HepG2 (cell line): ENCODE data around the gene SLC12A9. TPM values are rescaled to one million over a fixed set of nuclear protein-coding genes. Genes with fewer than 3 reads are reported as not detected.

Experiments used
- CEBPB ChIP-seq: IDR thresholded peaks from 2 replicates; pipeline ENCODE4 v1.6.1; 2011; ENCODE audit warnings: low read depth, low read length, improper control_type of control experiment, borderline replicate concordance
- DNMT3B ChIP-seq: conservative IDR thresholded peaks from 2 replicates; pipeline ENCODE4 v1.6.1; 2016; ENCODE audit warnings: missing biosample characterization, control low read depth
- EED ChIP-seq: sonication (generic); formaldehyde crosslinking; IDR thresholded peaks from 2 replicates; pipeline ENCODE4 v1.5.0; 2020; ENCODE audit warnings: mild to moderate bottlenecking, missing genetic modification reagents
- GZF1 ChIP-seq: sonication (generic); formaldehyde crosslinking; IDR thresholded peaks from 2 replicates; pipeline ENCODE4 v1.5.1; 2020; ENCODE audit warnings: mild to moderate bottlenecking, missing genetic modification reagents
- HDAC2 ChIP-seq: sonication (generic); formaldehyde crosslinking; IDR thresholded peaks from 2 replicates; pipeline ENCODE4 v1.4.0; 2020; ENCODE audit warnings: missing genetic modification reagents
- MED8 ChIP-seq: sonication (generic); formaldehyde crosslinking; IDR thresholded peaks from 2 replicates; pipeline ENCODE4 v1.8.1; 2023; ENCODE audit warnings: mild to moderate bottlenecking, missing genetic modification reagents; ENCODE audit not compliant: insufficient replicate concordance
- MYC ChIP-seq: sonication (generic); formaldehyde crosslinking; IDR thresholded peaks from 2 replicates; pipeline ENCODE4 v1.9.0; 2021; ENCODE audit warnings: missing genetic modification reagents, borderline replicate concordance
- NR1H2 ChIP-seq: sonication (generic); formaldehyde crosslinking; IDR thresholded peaks from 2 replicates; pipeline ENCODE4 v1.8.1; 2022; ENCODE audit warnings: low read depth, missing genetic modification reagents, borderline replicate concordance
- NR3C1 ChIP-seq: sonication (generic); formaldehyde crosslinking; IDR thresholded peaks from 2 replicates; pipeline ENCODE4 v1.4.0; 2020; ENCODE audit warnings: missing genetic modification reagents
- RFX1 ChIP-seq: fragments of 450-650 bp; IDR thresholded peaks from 2 replicates; pipeline ENCODE4 v1.6.1; 2017
- SAP130 ChIP-seq: IDR thresholded peaks from 2 replicates; pipeline ENCODE4 v1.6.1; 2016; ENCODE audit warnings: low read depth
- SP5 ChIP-seq: IDR thresholded peaks from 2 replicates; pipeline ENCODE4 v1.6.1; 2016; ENCODE audit warnings: low read depth, borderline replicate concordance
- ZC3H4 ChIP-seq: sonication (generic); formaldehyde crosslinking; IDR thresholded peaks from 2 replicates; pipeline ENCODE4 v1.4.0; 2020; ENCODE audit warnings: missing genetic modification reagents, borderline replicate concordance
- ZNF333 ChIP-seq: sonication (generic); formaldehyde crosslinking; IDR thresholded peaks from 2 replicates; pipeline ENCODE4 v1.4.0; 2020; ENCODE audit warnings: mild to moderate bottlenecking, missing genetic modification reagents, borderline replicate concordance
- ZNF569 ChIP-seq: sonication (generic); formaldehyde crosslinking; IDR thresholded peaks from 2 replicates; pipeline ENCODE4 v1.5.0; 2020; ENCODE audit warnings: mild to moderate bottlenecking, missing genetic modification reagents, moderate library complexity, borderline replicate concordance
- ZNF674 ChIP-seq: sonication (generic); formaldehyde crosslinking; IDR thresholded peaks from 2 replicates; pipeline ENCODE4 v1.5.0; 2020; ENCODE audit warnings: low read depth, mild to moderate bottlenecking, missing genetic modification reagents
- ZNF747 ChIP-seq: sonication (generic); formaldehyde crosslinking; IDR thresholded peaks from 2 replicates; pipeline ENCODE4 v1.8.1; 2023; ENCODE audit warnings: missing genetic modification reagents, mild to moderate bottlenecking, borderline replicate concordance
- ZNF792 ChIP-seq: IDR thresholded peaks from 2 replicates; pipeline ENCODE4 v1.6.1; 2016
- ZSCAN20 ChIP-seq: sonication (generic); formaldehyde crosslinking; IDR thresholded peaks from 2 replicates; pipeline ENCODE4 v1.4.0; 2020; ENCODE audit warnings: missing genetic modification reagents, mild to moderate bottlenecking, borderline replicate concordance
- ZSCAN25 ChIP-seq: sonication (generic); formaldehyde crosslinking; IDR thresholded peaks from 2 replicates; pipeline ENCODE4 v1.8.0; 2022; ENCODE audit warnings: mild to moderate bottlenecking, missing genetic modification reagents
- polyA plus RNA-seq, 8 experiments: library from polyadenylated mRNA; depleted of rRNA in 3 of 8; stranded (reverse) in 7 of 8; unstranded in 1 of 8; fragments of >200 nt; fragmentation: Illumina TruSeq in 4 of 8; extraction: Trizol in 4 of 8; gene quantifications; 2 replicates each; pipeline versions ENCODE4 v1.2.1 to v1.2.3, GENCODE V29; 2011 to 2016; ENCODE audit warnings: low read depth in 4 of 8, missing spikeins in 1 of 8, mixed read lengths in 1 of 8; ENCODE audit not compliant: insufficient read depth in 1 of 8
- total RNA-seq, 5 experiments: library from RNA; depleted of rRNA; stranded (reverse); fragments of >200 nt; fragmentation: Illumina TruSeq; extraction: Trizol; gene quantifications; 2 replicates each; pipeline ENCODE4 v1.2.3, GENCODE V29; 2016; ENCODE audit warnings: low read depth in 1 of 5
- TF ChIP-seq, protein P1 (sequence below), 2 experiments: fragments of 450-650 bp in 1 of 2; sonication (generic) in 1 of 2; formaldehyde crosslinking in 1 of 2; IDR thresholded peaks; 2 replicates each; pipeline versions ENCODE4 v1.6.1 to v1.8.0; 2016 to 2022; ENCODE audit warnings: antibody characterized with exemption in 1 of 2, mild to moderate bottlenecking in 1 of 2, missing genetic modification reagents in 1 of 2
- TF ChIP-seq, protein P2 (sequence below): sonication (generic); formaldehyde crosslinking; IDR thresholded peaks from 2 replicates; pipeline ENCODE4 v1.4.0; 2020; ENCODE audit warnings: mild to moderate bottlenecking, missing genetic modification reagents

Gene SLC12A9
- total and polyA plus RNA-seq, 2 of the 13 experiments (the other 11 are each of a cell fraction or from before 2014, with no cell fraction given) = 8.7 to 16.6 TPM

DNA sequence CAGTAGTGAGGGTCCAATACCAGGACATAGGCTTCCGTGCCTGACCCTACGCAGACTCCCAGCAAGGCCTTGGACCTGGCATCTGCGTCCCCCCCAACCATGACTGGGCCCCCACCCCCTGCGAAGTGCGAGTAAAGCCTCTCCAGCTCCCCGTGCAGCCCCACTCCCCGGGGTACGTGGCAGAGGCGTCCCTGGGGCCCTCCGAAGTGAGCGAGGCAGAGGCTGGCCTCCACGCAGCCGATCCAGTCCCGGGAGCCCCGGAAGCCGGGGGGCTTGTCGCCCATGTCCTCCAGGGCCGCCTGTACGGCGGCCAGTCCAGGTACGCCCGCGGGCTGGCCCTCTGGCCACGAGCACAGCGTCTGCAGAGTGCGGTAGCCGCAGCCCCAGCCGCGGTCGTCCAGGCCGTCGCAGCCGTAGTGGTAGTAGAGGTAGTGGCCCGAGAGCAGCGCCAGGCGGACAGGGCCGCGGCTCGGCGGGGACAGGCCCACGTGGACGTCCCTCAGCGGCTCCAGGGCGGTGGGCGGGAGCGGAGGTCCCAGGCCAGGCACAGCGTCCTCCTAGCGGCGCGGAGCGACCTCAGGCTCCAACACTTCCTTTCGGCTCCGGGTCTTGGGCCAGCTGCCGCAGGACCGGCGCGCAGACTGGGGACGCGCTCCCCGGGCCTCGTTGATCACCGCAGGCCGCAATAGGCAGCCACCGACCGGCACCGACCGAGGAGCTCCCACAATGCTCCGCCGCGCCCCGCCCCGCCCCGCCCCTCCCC is 36.7 kb downstream of the SLC12A9 start, which contains the start of gene UFSP1 (continued):
- TF ChIP-seq ZNF747 (CRISPR knock-in tag) (0 out of 2 replicates have a peak, but pooled peaks have one; percentile 74), ZNF792 (CRISPR knock-in tag) (no peak; the same call in 1 of the 2 replicates), RFX1 (no peak), MYC (CRISPR knock-in tag) (peak; percentile 97), ZC3H4 (CRISPR knock-in tag) (no peak), MED8 (CRISPR knock-in tag) (peak; percentile 69), ZSCAN25 (peak; percentile 96), HDAC2 (CRISPR knock-in tag) (no peak), NR1H2 (CRISPR knock-in tag) (peak; percentile 79), DNMT3B (no peak), ZNF333 (CRISPR knock-in tag) (peak; percentile 96; the same call in 1 of the 2 replicates), SP5 (CRISPR knock-in tag) (peak; percentile 12; the same call in 1 of the 2 replicates), SAP130 (CRISPR knock-in tag) (peak; percentile 92), CEBPB (no peak), ZSCAN20 (peak; percentile 89; the same call in 1 of the 2 replicates), ZNF674 (CRISPR knock-in tag) (no peak), EED (peak; percentile 98), GZF1 (CRISPR knock-in tag) (no peak), ZNF569 (CRISPR knock-in tag) (no peak), NR3C1 (CRISPR knock-in tag) (no peak)
- TF ChIP-seq, protein P1, sequence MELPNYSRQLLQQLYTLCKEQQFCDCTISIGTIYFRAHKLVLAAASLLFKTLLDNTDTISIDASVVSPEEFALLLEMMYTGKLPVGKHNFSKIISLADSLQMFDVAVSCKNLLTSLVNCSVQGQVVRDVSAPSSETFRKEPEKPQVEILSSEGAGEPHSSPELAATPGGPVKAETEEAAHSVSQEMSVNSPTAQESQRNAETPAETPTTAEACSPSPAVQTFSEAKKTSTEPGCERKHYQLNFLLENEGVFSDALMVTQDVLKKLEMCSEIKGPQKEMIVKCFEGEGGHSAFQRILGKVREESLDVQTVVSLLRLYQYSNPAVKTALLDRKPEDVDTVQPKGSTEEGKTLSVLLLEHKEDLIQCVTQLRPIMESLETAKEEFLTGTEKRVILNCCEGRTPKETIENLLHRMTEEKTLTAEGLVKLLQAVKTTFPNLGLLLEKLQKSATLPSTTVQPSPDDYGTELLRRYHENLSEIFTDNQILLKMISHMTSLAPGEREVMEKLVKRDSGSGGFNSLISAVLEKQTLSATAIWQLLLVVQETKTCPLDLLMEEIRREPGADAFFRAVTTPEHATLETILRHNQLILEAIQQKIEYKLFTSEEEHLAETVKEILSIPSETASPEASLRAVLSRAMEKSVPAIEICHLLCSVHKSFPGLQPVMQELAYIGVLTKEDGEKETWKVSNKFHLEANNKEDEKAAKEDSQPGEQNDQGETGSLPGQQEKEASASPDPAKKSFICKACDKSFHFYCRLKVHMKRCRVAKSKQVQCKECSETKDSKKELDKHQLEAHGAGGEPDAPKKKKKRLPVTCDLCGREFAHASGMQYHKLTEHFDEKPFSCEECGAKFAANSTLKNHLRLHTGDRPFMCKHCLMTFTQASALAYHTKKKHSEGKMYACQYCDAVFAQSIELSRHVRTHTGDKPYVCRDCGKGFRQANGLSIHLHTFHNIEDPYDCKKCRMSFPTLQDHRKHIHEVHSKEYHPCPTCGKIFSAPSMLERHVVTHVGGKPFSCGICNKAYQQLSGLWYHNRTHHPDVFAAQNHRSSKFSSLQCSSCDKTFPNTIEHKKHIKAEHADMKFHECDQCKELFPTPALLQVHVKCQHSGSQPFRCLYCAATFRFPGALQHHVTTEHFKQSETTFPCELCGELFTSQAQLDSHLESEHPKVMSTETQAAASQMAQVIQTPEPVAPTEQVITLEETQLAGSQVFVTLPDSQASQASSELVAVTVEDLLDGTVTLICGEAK (IDR thresholded peaks at IDR 0.05) = no peak
- TF ChIP-seq, protein P1 (CRISPR knock-in tag; IDR thresholded peaks at IDR 0.05) = peak; percentile 72
- TF ChIP-seq, protein P2, sequence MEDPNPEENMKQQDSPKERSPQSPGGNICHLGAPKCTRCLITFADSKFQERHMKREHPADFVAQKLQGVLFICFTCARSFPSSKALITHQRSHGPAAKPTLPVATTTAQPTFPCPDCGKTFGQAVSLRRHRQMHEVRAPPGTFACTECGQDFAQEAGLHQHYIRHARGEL (CRISPR knock-in tag) = peak; percentile 92
